ENCODE data around the gene AMELX. TPM values are rescaled to one million over a fixed set of nuclear protein-coding genes. Genes with fewer than 3 reads are reported as not detected.

AMELX gene
- total RNA-seq, 1 experiment from 2014 or later = not detected

GRCh38 chrX:11337292-11338009 lies 44.2 kb downstream of the AMELX start:
- ChIA-PET CTCF (no interaction called here), POLR2A (no interaction called here)
- Histone ChIP-seq H3K9me3 (ENCODE audit: control insufficient read depth, insufficient read depth, low read depth, low read length) (no peaks in the 10 kb centered on the region), H3K4me1 (ENCODE audit: control insufficient read depth, insufficient read depth, low read length) (no peaks in the 10 kb centered on the region), H3K4me3 (ENCODE audit: low read depth in 2 of 2, low read length in 2 of 2) (no peak overlapping the region), H3K36me3 (ENCODE audit: control insufficient read depth, insufficient read depth, low read length) (no peaks in the 10 kb centered on the region), H3K27me3 (ENCODE audit: control insufficient read depth, insufficient read depth, low read length) (no peaks in the 10 kb centered on the region), H3K27ac (ENCODE audit: low read length) (no peak overlapping the region)
- intact Hi-C loops (cut with micrococcal nuclease; ENCODE audit: unreplicated experiment) (no loop called here), in situ Hi-C loops (cut with HindIII; ENCODE audit: low pct_unique_long_range_greater_than_20kb, low sequenced_read_pairs) (no loop called here)
- BruUV-seq (replicated peaks) = no TSS peak
- no peak for DNase-seq (ENCODE audit: low read depth, low spot score)
- no peak for TF ChIP-seq CTCF (IDR thresholded peaks at IDR 0.05)
- no peak for TF ChIP-seq POLR2AphosphoS5 (IDR thresholded peaks at IDR 0.05; ENCODE audit: low read depth, low read length)
- TF ChIP-seq TCF7L2 (IDR thresholded peaks at IDR 0.05; ENCODE audit: low read depth, low read length) = no peak
- no peak for TF ChIP-seq SIN3A (IDR thresholded peaks at IDR 0.05; ENCODE audit: borderline replicate concordance, insufficient read depth, low read depth, low read length)
- no peak for TF ChIP-seq REST (IDR thresholded peaks at IDR 0.05; ENCODE audit: insufficient read depth in 1 of 2, low read depth in 2 of 2, low read length in 1 of 2)
- ATAC-seq = no peak

DNA sequence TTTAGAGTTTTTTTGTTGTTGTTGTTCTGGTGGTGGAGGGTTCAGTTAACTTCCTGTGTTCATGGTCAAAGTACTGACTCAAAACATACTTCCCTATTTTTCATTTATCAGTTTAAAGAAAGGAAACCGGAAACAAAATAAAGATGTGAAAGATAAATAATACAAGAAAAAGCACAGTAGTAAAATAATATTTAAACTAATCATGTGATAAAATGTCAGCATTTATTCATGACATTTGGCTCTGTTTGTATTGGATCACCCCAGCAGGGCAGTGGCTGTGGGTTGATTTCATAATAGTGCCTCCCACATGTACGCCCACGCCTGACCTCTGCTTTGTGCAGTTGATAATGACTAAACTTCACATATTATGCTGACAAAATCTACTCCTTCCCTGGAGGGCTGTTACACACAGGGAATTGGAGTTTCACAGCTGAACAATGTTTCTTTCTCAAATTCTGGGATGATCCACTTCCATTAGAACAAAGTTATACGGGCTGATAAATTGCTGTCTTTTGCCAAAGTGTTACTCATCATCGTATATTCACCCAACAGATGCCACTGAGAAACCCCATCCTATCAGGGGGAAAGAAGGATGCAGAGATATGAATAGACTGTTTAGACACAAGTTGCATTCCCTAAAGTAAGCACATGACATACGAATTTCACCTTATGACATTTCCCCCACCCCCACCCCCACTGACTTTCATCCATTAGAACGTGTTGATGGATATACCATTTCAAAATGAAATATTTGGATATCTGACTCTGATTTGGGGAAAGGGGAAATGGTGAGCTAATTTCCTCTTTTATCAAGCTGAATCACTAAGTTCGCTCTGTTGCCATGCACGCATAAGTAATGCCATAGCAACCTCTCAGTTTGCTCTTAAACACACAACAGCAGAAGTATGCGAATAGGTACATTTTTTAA lies 48.3 kb downstream of the AMELX start:
- CTCF ChIA-PET = no interaction called here
- POLR2A ChIA-PET = no interaction called here
- H3K4me3 ChIP-seq (ENCODE audit: low read depth in 2 of 2, low read length in 2 of 2) = no peak overlapping the region
- no peaks in the 10 kb centered on the region for H3K36me3 ChIP-seq (ENCODE audit: control insufficient read depth, insufficient read depth, low read length)
- intact Hi-C loops (cut with micrococcal nuclease; ENCODE audit: unreplicated experiment) (no loop called here), in situ Hi-C loops (cut with HindIII; ENCODE audit: low pct_unique_long_range_greater_than_20kb, low sequenced_read_pairs) (no loop called here)
- no peaks in the 10 kb centered on the region for H3K4me1 ChIP-seq (ENCODE audit: control insufficient read depth, insufficient read depth, low read length)
- ATAC-seq (no peak), DNase-seq (ENCODE audit: low read depth, low spot score) (no peak)
- no TSS peak for BruUV-seq (replicated peaks)
- H3K27me3 ChIP-seq (ENCODE audit: control insufficient read depth, insufficient read depth, low read length) = no peaks in the 10 kb centered on the region
- H3K27ac ChIP-seq (ENCODE audit: low read length) = no peak overlapping the region
- TF ChIP-seq REST (IDR thresholded peaks at IDR 0.05; ENCODE audit: insufficient read depth in 1 of 2, low read depth in 2 of 2, low read length in 1 of 2) = no peak
- no peak for TF ChIP-seq TCF7L2 (IDR thresholded peaks at IDR 0.05; ENCODE audit: low read depth, low read length)
- TF ChIP-seq POLR2AphosphoS5 (IDR thresholded peaks at IDR 0.05; ENCODE audit: low read depth, low read length) = no peak
- no peak for TF ChIP-seq SIN3A (IDR thresholded peaks at IDR 0.05; ENCODE audit: borderline replicate concordance, insufficient read depth, low read depth, low read length)
- no peak for TF ChIP-seq CTCF (IDR thresholded peaks at IDR 0.05)
- no peaks in the 10 kb centered on the region for H3K9me3 ChIP-seq (ENCODE audit: control insufficient read depth, insufficient read depth, low read depth, low read length)
